LNCAP (cell line): ENCODE results near the gene ZNF787.

Experiments
- CTCF ChIP-seq: fragments of 450-650 bp; IDR thresholded peaks from 2 replicates; pipeline ENCODE4 v1.5.1; 2017; ENCODE audit warnings: mild to moderate bottlenecking

ZNF787 gene

GRCh38 chr19:56134654-56134921 is 13.5 kb upstream of the ZNF787 start:
- no peak for TF ChIP-seq CTCF

- no peak for TF ChIP-seq CTCF
These were observed 13.0 kb upstream of the ZNF787 start for GRCh38 chr19:56133858-56134653.

GRCh38 chr19:56132316-56132822 is 11.3 kb upstream of the ZNF787 start:
- no peak for TF ChIP-seq CTCF

- TF ChIP-seq CTCF, result no peak
These were observed 10.6 kb upstream of the ZNF787 start for GRCh38 chr19:56131651-56132050.

GRCh38 chr19:56130006-56130405 is 8.9 kb upstream of the ZNF787 start:
- no peak for TF ChIP-seq CTCF

- no peak for TF ChIP-seq CTCF
These were observed 6.1 kb upstream of the ZNF787 start for GRCh38 chr19:56126983-56127780.

GRCh38 chr19:56125806-56126590 is 4.9 kb upstream of the ZNF787 start:
- no peak for TF ChIP-seq CTCF
